ENCODE data around the gene CREB3L1. TPM values are rescaled to one million over a fixed set of nuclear protein-coding genes. Genes with fewer than 3 reads are reported as not detected.

The CREB3L1 gene
- total RNA-seq, 1 experiment from 2014 or later = 1.1 TPM

DNA sequence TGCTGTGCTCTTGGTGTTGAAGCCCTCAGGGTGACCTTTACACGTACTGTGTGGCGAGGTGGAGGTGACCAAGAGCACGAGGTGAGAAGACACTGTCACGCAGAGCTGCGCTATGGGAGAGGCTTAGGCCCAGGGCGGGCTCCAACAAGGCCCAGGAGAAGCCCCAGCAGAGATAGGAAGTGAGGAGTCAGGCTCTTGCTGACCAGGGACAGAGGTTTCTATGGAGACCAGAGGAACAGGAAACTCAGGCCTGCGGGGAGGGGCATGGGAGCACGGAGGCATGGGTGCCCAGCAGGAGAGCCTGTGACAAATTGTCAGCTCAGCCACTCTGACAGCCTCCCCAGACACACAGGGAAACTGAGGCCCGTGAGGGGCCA, 85.6 kb downstream of the CREB3L1 start:
- H2AFZ ChIP-seq (ENCODE audit: low read length) = peak overlapping the region; percentile 59; the same call in 1 of the 2 replicates
- BruUV-seq (replicated peaks) = no TSS peak
- H3K4me3 ChIP-seq (ENCODE audit: low read length) = peak overlapping the region; percentile 60
- no peaks in the 10 kb centered on the region for H3K27me3 ChIP-seq (ENCODE audit: low read length)
- H4K20me1 ChIP-seq (ENCODE audit: low read length) = no peaks in the 10 kb centered on the region
- peaks cover 26% of the 10 kb centered on the region for H3K4me1 ChIP-seq (ENCODE audit: insufficient read depth, low read length)
- intact Hi-C loops (cut with micrococcal nuclease) = loop anchor here (2.0 kb wide), 1 partner anchor 14 kb away; no protein-coding TSS in a partner anchor
- ChIA-PET CTCF (interaction anchor here (0.6 to 1.4 kb wide), 2 partner anchors 20 to 90 kb away, joined by 3 read pairs; no protein-coding TSS in a partner anchor), POLR2A (ENCODE audit: unreplicated experiment) (interaction anchor here (0.5 kb wide), 1 partner anchor 13 kb away, joined by 3 read pairs; no protein-coding TSS in a partner anchor)
- peak; percentile 83 for ATAC-seq
- H3K9me3 ChIP-seq (ENCODE audit: low read length) = no peaks in the 10 kb centered on the region
- no peaks in the 10 kb centered on the region for H3F3A ChIP-seq (ENCODE audit: low read length, unreplicated experiment)
- TF ChIP-seq, protein P1, sequence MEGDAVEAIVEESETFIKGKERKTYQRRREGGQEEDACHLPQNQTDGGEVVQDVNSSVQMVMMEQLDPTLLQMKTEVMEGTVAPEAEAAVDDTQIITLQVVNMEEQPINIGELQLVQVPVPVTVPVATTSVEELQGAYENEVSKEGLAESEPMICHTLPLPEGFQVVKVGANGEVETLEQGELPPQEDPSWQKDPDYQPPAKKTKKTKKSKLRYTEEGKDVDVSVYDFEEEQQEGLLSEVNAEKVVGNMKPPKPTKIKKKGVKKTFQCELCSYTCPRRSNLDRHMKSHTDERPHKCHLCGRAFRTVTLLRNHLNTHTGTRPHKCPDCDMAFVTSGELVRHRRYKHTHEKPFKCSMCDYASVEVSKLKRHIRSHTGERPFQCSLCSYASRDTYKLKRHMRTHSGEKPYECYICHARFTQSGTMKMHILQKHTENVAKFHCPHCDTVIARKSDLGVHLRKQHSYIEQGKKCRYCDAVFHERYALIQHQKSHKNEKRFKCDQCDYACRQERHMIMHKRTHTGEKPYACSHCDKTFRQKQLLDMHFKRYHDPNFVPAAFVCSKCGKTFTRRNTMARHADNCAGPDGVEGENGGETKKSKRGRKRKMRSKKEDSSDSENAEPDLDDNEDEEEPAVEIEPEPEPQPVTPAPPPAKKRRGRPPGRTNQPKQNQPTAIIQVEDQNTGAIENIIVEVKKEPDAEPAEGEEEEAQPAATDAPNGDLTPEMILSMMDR (conservative IDR thresholded peaks at IDR 0.05; ENCODE audit: low read depth, low read length) = no peak
- H3K4me2 ChIP-seq (ENCODE audit: low read length) = peak overlapping the region; percentile 84
- no peaks in the 10 kb centered on the region for H3K9me2 ChIP-seq (replicated peaks; ENCODE audit: low read length)
- H3K36me3 ChIP-seq (ENCODE audit: low read depth, low read length) = no peaks in the 10 kb centered on the region; the same call in 1 of the 2 replicates
- peak overlapping the region; percentile 97 for H3K27ac ChIP-seq (ENCODE audit: low read length)
- H3K79me2 ChIP-seq (ENCODE audit: low read length) = peaks cover 22% of the 10 kb centered on the region
- DNase-seq = peak; percentile 81
- peak overlapping the region; percentile 85 for H3K9ac ChIP-seq (ENCODE audit: low read length)

DNA sequence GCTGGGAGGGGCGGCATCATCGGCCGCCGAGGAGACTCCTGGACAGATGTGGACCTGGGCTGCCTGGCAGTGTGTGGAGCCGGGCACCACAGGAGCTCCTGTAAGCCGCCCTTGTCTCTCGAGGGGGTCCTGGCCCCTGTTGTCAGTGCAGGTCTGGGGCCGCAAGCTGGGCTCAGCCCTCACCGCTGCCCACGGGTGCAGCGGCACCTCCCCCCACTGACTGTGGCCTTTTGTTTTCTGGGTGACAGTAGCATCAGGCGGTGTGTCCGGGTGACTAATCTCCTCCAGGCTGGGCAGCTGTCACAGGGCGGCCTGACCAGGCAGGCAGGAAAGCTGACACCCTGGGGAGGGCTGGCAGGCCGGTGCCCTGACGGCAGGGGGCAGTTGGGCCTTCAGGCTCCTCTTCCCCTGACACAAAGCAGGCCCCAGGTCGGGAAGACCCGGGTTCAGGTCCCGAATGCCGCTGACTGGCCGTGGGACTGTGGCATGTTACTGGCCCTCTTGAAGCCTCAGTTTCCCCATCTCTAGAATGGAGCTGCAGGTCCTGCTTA, 86.1 kb downstream of the CREB3L1 start:
- intact Hi-C loops (cut with micrococcal nuclease) = loop anchor here (2.0 kb wide), 1 partner anchor 15 kb away; no protein-coding TSS in a partner anchor
- ChIA-PET POLR2A (ENCODE audit: unreplicated experiment) (interaction anchor here (0.5 kb wide), 1 partner anchor 14 kb away, joined by 3 read pairs; no protein-coding TSS in a partner anchor), CTCF (interaction anchor here (0.6 to 1.4 kb wide), 3 partner anchors 20 to 120 kb away, joined by 3 read pairs; no protein-coding TSS in a partner anchor)
- TSS peak; percentile 22 for BruUV-seq (replicated peaks)
- TF ChIP-seq EZH2 (IDR thresholded peaks at IDR 0.05; ENCODE audit: low read length, unreplicated experiment) (no peak), EZH2phosphoT487 (IDR thresholded peaks at IDR 0.05; ENCODE audit: borderline replicate concordance, low read length) (no peak)
- TF ChIP-seq, protein P1 (conservative IDR thresholded peaks at IDR 0.05; ENCODE audit: low read depth, low read length) = peak; percentile 58
- peak overlapping the region; percentile 60 for H3K4me3 ChIP-seq (ENCODE audit: low read length)
- H2AFZ ChIP-seq (ENCODE audit: low read length) = peak overlapping the region; percentile 59; the same call in 1 of the 2 replicates
- DNase-seq (peak; percentile 89), ATAC-seq (peak; percentile 93)
- no peaks in the 10 kb centered on the region for H3K27me3 ChIP-seq (ENCODE audit: low read length)
- H3K27ac ChIP-seq (ENCODE audit: low read length) = peak overlapping the region; percentile 97
- H3K9me3 ChIP-seq (ENCODE audit: low read length) = no peaks in the 10 kb centered on the region
- no peaks in the 10 kb centered on the region; the same call in 1 of the 2 replicates for H3K36me3 ChIP-seq (ENCODE audit: low read depth, low read length)
- H3K4me2 ChIP-seq (ENCODE audit: low read length) = peak overlapping the region; percentile 84
- peak overlapping the region; percentile 85 for H3K9ac ChIP-seq (ENCODE audit: low read length)
- peaks cover 18% of the 10 kb centered on the region for H3K79me2 ChIP-seq (ENCODE audit: low read length)
- peaks cover 26% of the 10 kb centered on the region for H3K4me1 ChIP-seq (ENCODE audit: insufficient read depth, low read length)
- no peaks in the 10 kb centered on the region for H3K9me2 ChIP-seq (replicated peaks; ENCODE audit: low read length)
- H3F3A ChIP-seq (ENCODE audit: low read length, unreplicated experiment) = no peaks in the 10 kb centered on the region
- no peaks in the 10 kb centered on the region for H4K20me1 ChIP-seq (ENCODE audit: low read length)

DNA sequence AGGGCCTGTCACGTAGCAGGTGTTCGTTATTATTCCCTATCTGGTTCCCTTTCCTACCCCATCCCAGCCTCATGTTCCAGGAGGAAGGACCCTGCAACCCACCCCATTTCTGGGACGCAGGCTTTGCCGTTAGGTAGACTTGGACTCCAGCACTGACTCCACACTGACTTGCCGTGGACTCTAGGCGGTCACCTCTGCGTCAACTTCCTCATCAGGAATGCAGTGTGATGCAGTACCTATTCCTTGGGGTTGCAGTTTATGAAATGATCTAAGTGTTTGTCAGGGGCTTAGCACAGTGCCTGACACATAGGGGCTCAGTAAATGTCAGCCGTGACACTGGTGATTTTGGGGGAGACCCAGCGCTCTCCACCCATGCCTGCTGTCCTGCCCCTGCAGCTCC, 86.6 kb downstream of the CREB3L1 start:
- BruUV-seq (replicated peaks) = no TSS peak
- intact Hi-C loops (cut with micrococcal nuclease) = no loop called here

More for the DNA sequence above, 86.6 kb downstream of the CREB3L1 start:
- no peaks in the 10 kb centered on the region for H3K9me2 ChIP-seq (replicated peaks; ENCODE audit: low read length)
- no peaks in the 10 kb centered on the region for H3K9me3 ChIP-seq (ENCODE audit: low read length)
- H3K4me1 ChIP-seq (ENCODE audit: insufficient read depth, low read length) = peaks cover 26% of the 10 kb centered on the region
- no peaks in the 10 kb centered on the region for H3K27me3 ChIP-seq (ENCODE audit: low read length)
- peaks cover 18% of the 10 kb centered on the region for H3K79me2 ChIP-seq (ENCODE audit: low read length)
- TF ChIP-seq, protein P1 (conservative IDR thresholded peaks at IDR 0.05; ENCODE audit: low read depth, low read length) = no peak
- TF ChIP-seq EZH2 (IDR thresholded peaks at IDR 0.05; ENCODE audit: low read length, unreplicated experiment) = no peak
- TF ChIP-seq EZH2phosphoT487 (IDR thresholded peaks at IDR 0.05; ENCODE audit: borderline replicate concordance, low read length) = no peak
- peaks cover under 1% of the 10 kb centered on the region; the same call in 1 of the 2 replicates for H3K36me3 ChIP-seq (ENCODE audit: low read depth, low read length)
- ChIA-PET CTCF (interaction anchor here (0.6 to 1.4 kb wide), 2 partner anchors 19 to 120 kb away, joined by 3 read pairs; no protein-coding TSS in a partner anchor), POLR2A (ENCODE audit: unreplicated experiment) (no interaction called here)
- ATAC-seq = peak; percentile 2; the same call in 1 of the 2 replicates
- peak; percentile 25 for DNase-seq
- H3F3A ChIP-seq (ENCODE audit: low read length, unreplicated experiment) = no peaks in the 10 kb centered on the region
- H3K27ac ChIP-seq (ENCODE audit: low read length) = peak overlapping the region; percentile 97
- H3K9ac ChIP-seq (ENCODE audit: low read length) = peak overlapping the region; percentile 57
- H4K20me1 ChIP-seq (ENCODE audit: low read length) = no peaks in the 10 kb centered on the region
- no peak overlapping the region for H2AFZ ChIP-seq (ENCODE audit: low read length)
- peak overlapping the region; percentile 84 for H3K4me2 ChIP-seq (ENCODE audit: low read length)
- H3K4me3 ChIP-seq (ENCODE audit: low read length) = 0 out of 2 replicates have a peak overlapping the region, but pooled peaks have one; percentile 9
